ENCODE measurements around the gene ADAMTS3.

Gene ADAMTS3

GRCh38 chr4:72405417-72405816 is 163.6 kb downstream of the ADAMTS3 start:
- no peak for DNase-seq (ENCODE audit: low spot score)

GRCh38 chr4:72397314-72397713 is 171.7 kb downstream of the ADAMTS3 start:
- no peak for DNase-seq (ENCODE audit: low spot score)

GRCh38 chr4:72394012-72394663 is 174.9 kb downstream of the ADAMTS3 start:
- DNase-seq (ENCODE audit: low spot score) = no peak

- no peak for DNase-seq (ENCODE audit: low spot score)
Observed at GRCh38 chr4:72391281-72391680, 177.7 kb downstream of the ADAMTS3 start.

DNA sequence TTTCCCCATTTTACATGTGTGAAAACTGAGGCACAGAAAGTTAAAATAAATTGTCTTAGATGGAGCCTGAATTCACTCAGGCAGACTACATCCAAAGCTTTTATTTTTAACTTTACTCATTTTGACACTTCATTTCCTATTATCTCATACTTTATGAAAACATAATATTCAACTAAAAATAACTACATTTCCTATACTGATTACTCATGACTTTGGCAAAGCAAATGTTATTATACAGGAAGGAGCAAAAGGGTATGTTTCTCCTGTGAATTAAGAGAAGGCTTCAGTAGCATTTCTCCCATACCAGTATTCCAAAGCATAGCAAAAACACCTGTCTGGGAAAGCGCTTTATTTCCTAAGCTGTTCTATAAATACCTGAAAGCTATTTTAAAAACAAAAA is 178.6 kb downstream of the ADAMTS3 start:
- DNase-seq (ENCODE audit: low spot score) = no peak

DNA sequence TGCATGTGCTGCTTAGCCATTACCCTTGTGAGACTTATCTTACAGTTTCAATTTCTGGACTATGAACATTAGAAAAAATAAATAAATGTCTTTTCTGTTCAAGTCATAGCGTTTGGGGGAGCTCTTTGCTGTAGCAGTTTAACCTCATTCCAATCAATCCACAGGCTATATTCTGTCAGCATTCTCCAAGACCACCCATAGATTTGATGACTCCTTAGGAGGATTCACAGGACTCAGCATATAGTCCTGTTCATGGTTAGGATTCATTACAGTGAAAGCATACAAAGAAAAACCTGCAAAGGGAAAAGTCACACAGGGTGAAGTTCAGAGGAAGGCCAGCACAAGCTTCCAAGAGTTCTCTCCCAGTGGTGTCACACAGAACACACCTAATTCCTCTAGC is 180.5 kb downstream of the ADAMTS3 start:
- no peak for DNase-seq (ENCODE audit: low spot score)

- DNase-seq (ENCODE audit: low spot score) = no peak
Observed at GRCh38 chr4:72387959-72388358, 181.1 kb downstream of the ADAMTS3 start.

GRCh38 chr4:72383439-72383838 is 185.6 kb downstream of the ADAMTS3 start:
- no peak for DNase-seq (ENCODE audit: low spot score)

- DNase-seq (ENCODE audit: low spot score) = no peak
Observed at GRCh38 chr4:72378901-72379300, 190.1 kb downstream of the ADAMTS3 start.

DNA sequence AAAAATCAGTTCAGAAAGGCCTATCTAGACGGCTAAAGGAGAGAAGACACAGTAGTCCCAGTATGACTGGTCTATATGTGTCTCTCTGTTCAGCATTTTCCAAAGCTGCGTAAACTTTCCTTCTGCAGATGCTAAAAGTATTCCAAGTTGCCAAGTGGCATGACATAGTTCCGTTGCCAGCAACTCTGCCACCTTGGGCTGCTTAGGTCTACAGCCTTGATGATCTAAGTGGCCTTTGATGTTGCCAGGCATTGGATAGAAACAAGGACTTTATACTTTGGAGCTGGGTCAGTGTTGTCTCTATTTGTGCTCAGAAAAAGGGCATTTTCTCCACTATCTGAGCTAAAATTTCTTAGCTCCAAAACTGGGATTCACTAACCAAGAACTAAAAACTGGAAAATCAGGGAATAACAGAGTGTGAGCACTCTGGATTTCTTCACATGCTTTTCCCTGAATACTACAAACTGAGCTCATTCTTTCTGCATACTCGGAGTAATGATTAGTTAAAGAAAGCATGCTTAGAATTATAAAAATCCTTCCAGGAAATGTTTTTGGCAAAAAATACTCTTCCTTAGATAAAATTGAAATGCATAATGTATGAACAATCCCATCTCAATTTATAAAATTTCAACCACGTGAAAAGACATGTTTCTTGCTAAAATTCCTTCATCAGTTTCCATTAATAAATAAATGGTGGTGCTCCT is 191.4 kb downstream of the ADAMTS3 start:
- no peak for DNase-seq (ENCODE audit: low spot score)

GRCh38 chr4:72376901-72377300 is 192.1 kb downstream of the ADAMTS3 start:
- DNase-seq (ENCODE audit: low spot score) = no peak

- no peak for DNase-seq (ENCODE audit: low spot score)
Observed at GRCh38 chr4:72375073-72375736, 193.8 kb downstream of the ADAMTS3 start.

GRCh38 chr4:72374159-72374558 is 194.9 kb downstream of the ADAMTS3 start:
- DNase-seq (ENCODE audit: low spot score) = no peak

DNA sequence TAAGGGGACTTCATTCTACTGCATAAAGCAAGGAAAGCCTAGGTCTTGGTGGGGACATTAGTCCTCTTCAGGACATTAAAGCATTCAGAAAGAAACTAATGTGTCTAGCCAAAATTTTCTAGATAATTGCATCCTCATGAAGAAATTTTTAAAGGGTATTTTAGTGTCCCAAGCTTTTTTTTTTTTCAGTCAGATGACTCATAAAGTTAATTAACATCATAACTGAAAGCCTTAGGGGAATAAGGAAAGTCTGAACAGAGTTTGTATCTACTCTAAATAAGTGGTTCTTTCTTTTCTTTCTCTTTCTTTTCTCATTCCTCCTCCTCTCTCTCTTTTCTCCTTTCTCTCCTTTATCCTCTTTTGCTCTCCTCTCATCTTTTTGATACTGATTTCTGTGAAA is 202.4 kb downstream of the ADAMTS3 start:
- no peak for DNase-seq (ENCODE audit: low spot score)

GRCh38 chr4:72365981-72366380 is 203.0 kb downstream of the ADAMTS3 start:
- DNase-seq (ENCODE audit: low spot score) = no peak

- DNase-seq (ENCODE audit: low spot score) = no peak
Observed at GRCh38 chr4:72365016-72365415, 204.0 kb downstream of the ADAMTS3 start.

DNA sequence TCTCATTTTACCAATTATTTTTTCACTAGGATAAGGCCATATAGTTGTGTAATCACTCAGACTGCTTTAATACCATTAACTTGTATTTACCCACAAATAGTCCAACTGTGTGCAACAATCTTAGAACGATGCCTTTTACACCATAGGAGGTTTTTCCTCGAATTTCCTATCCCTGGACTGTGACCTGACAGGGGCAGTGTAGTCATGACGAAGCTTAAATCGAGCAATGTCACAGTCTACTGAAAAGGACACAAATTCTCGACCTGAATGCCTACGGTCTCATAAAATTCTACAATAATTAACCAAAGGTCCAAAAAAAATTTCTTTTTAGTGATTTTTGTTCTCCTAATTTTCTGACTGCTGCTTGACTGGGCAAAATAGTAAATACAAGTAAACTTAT is 208.9 kb downstream of the ADAMTS3 start:
- DNase-seq (ENCODE audit: low spot score) = no peak

DNA sequence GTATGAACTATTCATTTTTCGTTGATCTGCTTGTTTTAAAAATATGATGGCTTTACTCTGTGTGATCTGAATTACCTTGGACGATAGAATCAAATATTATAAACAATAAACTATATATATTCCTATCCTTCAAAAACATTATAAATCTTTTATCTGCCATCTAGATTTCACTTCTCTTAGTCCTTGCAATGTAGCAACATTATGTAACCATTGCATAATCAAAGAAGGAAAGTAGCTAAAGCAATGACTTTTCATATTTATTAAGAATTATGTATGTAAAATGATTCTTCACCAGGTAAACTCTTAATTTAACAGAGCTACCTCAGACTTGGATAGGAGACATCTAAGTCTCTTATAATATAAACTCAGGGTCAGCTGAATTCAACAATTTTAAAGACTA is 210.5 kb downstream of the ADAMTS3 start:
- no peak for DNase-seq (ENCODE audit: low spot score)

DNA sequence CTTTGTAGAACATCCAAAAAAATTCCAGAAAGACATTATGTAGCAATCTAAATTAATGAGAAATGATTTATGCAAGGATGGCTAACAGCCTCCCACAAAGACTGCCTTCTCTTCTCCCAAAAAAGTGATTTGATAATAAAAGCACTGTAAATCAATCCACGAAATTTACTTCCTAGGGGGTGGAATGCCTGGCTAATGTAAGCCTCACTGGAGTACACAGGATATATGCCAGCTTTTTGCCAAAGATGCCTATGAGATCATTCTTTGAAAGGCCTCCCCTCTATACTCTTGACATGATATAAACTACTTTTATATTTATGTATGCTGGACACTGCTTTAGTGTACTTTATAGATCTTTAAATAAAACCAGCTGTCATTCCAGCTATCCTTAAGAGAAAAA is 211.1 kb downstream of the ADAMTS3 start:
- no peak for DNase-seq (ENCODE audit: low spot score)

DNA sequence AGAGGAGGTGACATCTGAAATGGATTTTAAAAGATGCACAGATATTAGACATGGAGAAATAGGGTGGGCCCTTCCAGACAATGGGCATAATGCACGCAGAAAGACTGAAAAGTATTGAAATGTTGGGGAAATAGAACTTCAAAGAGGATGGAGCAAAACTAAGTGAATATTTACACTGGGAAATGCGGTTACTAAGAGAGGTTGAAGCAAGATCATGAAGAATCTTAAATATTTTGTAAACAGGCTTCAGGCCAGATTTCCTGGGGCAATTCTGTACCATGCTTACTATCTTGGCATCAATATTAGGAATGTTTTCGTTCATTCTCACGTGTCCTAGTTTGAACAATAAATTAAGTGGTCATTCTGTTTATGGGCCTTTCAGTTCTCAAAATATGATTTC is 216.3 kb downstream of the ADAMTS3 start:
- DNase-seq (ENCODE audit: low spot score) = no peak

DNA sequence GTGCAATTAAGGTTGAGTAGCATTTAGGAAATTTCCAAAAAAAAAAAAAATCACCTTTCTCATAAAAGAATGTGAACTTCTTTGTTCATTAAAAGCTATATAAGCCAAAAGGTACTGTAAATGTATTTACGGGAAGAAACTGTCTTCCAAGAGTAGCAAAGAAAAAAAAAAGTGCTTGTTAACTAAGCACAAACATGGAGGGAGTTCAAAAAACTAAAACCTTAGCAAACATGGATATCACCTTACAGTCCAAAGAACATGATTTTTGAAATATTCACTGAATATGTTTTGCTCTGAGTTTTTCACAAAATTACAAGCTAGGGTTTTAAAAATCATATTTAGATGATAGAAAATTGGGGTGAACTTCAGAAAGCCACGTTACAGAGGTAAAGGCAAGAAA is 217.5 kb downstream of the ADAMTS3 start:
- DNase-seq (ENCODE audit: low spot score) = no peak

DNA sequence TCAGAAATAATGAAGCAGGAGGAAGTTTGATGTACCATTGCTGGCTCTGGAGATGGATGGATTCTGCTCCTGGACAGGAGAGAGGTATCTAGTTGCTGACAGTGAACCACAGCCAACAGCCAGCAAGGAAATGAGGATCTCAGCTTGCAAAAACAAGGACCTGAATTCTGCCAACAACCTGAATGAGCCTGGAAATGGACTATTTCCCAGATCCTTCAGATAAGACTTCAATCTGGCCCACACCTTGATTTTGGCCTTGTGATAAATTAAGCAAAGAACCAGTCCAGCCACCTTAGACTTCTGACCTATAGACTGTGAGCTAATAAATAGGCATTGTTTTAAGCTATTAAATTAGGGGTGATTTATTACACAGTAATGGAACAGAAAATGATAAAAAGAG is 220.3 kb downstream of the ADAMTS3 start:
- no peak for DNase-seq (ENCODE audit: low spot score)

DNA sequence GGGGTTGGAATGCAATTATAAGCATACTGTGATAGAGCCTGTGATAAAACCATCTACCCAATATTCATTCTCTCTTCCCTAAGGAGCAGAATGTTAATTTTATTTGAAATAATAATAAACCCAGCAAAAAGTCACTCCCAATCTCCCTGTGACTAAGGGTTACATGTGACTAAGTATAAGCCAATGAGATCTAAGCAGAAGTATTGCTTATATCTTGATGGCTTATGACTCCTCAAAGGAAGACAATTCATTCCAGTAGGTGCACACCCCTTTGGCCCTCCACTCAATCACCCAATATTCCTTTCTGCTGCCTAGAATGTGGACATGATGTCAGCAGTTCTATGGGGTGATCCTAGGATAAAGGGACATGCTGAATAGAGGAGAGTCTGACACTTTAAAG is 224.6 kb downstream of the ADAMTS3 start:
- DNase-seq (ENCODE audit: low spot score) = no peak

GRCh38 chr4:72341432-72341820 is 227.6 kb downstream of the ADAMTS3 start:
- no peak for DNase-seq (ENCODE audit: low spot score)

Data from D341Med (cell line).